Measurements from ENCODE around the gene SMAD7.

DNA sequence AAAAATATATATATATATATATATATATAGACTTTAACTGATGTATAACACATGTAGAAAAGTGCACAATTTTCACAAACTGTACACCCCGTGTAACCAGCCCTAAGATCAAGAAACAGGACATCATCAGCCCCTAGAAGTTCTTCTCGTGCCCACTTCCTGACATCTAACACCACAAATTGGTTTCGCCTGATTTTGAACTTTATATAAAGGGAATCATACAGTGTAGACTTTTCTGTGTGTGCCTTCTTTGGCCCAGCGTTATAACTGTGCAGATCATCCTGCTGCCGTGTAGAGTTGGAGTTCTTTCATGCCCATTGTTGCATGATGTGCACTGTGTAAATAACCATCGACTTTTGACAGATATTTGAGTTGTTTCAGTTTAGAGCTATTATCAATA lies 41.0 kb downstream of the SMAD7 start:
- TF ChIP-seq POLR2AphosphoS5 (IDR thresholded peaks at IDR 0.05; ENCODE audit: low read depth, low read length) (no peak), TAF1 (IDR thresholded peaks at IDR 0.05; ENCODE audit: borderline replicate concordance, insufficient read depth, low read length) (no peak), FOXP2 (optimal IDR thresholded peaks at IDR 0.05; ENCODE audit: borderline replicate concordance, extremely low read depth, extremely low read length, insufficient read depth) (no peak), SIN3A (IDR thresholded peaks at IDR 0.05; ENCODE audit: borderline replicate concordance, insufficient read depth, low read length) (no peak)
- TF ChIP-seq, protein P1, sequence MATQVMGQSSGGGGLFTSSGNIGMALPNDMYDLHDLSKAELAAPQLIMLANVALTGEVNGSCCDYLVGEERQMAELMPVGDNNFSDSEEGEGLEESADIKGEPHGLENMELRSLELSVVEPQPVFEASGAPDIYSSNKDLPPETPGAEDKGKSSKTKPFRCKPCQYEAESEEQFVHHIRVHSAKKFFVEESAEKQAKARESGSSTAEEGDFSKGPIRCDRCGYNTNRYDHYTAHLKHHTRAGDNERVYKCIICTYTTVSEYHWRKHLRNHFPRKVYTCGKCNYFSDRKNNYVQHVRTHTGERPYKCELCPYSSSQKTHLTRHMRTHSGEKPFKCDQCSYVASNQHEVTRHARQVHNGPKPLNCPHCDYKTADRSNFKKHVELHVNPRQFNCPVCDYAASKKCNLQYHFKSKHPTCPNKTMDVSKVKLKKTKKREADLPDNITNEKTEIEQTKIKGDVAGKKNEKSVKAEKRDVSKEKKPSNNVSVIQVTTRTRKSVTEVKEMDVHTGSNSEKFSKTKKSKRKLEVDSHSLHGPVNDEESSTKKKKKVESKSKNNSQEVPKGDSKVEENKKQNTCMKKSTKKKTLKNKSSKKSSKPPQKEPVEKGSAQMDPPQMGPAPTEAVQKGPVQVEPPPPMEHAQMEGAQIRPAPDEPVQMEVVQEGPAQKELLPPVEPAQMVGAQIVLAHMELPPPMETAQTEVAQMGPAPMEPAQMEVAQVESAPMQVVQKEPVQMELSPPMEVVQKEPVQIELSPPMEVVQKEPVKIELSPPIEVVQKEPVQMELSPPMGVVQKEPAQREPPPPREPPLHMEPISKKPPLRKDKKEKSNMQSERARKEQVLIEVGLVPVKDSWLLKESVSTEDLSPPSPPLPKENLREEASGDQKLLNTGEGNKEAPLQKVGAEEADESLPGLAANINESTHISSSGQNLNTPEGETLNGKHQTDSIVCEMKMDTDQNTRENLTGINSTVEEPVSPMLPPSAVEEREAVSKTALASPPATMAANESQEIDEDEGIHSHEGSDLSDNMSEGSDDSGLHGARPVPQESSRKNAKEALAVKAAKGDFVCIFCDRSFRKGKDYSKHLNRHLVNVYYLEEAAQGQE (IDR thresholded peaks at IDR 0.05; ENCODE audit: insufficient read depth in 1 of 2, low read depth in 2 of 2, low read length in 2 of 2) = no peak
